CD4-positive, alpha-beta memory T cell (primary cell): ENCODE results near the gene GDF10. TPM values are rescaled to one million over a fixed set of nuclear protein-coding genes. Genes with fewer than 3 reads are reported as not detected.
A peak's percentile ranks its signal among the peaks of the same experiment; 100 is the strongest.

Source experiments
- CTCF ChIA-PET: fragments of 350-600 bp; sonication (Branson Sonifier 250); formaldehyde crosslinking; loops from one replicate; lab custom pipeline; 2021; ENCODE audit warnings: inconsistent platforms; ENCODE audit not compliant: partially characterized antibody; lab: Charles Lee
- POLR2A ChIA-PET: fragments of 350-600 bp; sonication (Branson Sonifier 250); formaldehyde crosslinking; loops from one replicate; lab custom pipeline; 2021; ENCODE audit not compliant: partially characterized antibody; lab: Charles Lee
- DNase-seq, 5 donors: peaks; one replicate each; pipeline versions ENCODE4 v3.0.0 to v3.0.0-alpha.2; 2020 to 2022; ENCODE audit warnings: mixed read lengths in 1 of 5
- H3K27ac ChIP-seq: one replicate; pipeline ENCODE4 v1.7.0; 2013; ENCODE audit warnings: low read depth, low read length
- H3K27me3 ChIP-seq: 2 replicates; pipeline ENCODE4 v1.7.0; 2013; ENCODE audit warnings: mild to moderate bottlenecking, low read length, moderate library complexity; ENCODE audit not compliant: insufficient read depth
- H3K36me3 ChIP-seq: 2 replicates; pipeline ENCODE4 v1.7.0; 2013; ENCODE audit warnings: mild to moderate bottlenecking, low read length, moderate library complexity; ENCODE audit not compliant: insufficient read depth
- H3K4me1 ChIP-seq: 2 replicates; pipeline ENCODE4 v1.7.0; 2013; ENCODE audit warnings: mild to moderate bottlenecking, low read length, moderate library complexity; ENCODE audit not compliant: insufficient read depth
- H3K4me3 ChIP-seq, 2 donors: one replicate each; pipeline ENCODE4 v1.7.0; 2013; ENCODE audit warnings: low read length in 2 of 2, mild to moderate bottlenecking in 1 of 2
- H3K9me3 ChIP-seq, 2 donors: one replicate each; pipeline ENCODE4 v1.7.0; 2013; ENCODE audit warnings: low read length in 2 of 2, control low read depth in 1 of 2; ENCODE audit not compliant: control insufficient read depth in 1 of 2
- H3K27ac Mint-ChIP-seq, 7 donors: one replicate each; pipeline ENCODE4 v1.8.0; 2020 to 2021; ENCODE audit warnings: mixed read lengths in 7 of 7, mild to moderate bottlenecking in 6 of 7, inconsistent platforms in 3 of 7, moderate library complexity in 3 of 7
- H3K27me3 Mint-ChIP-seq, 2 donors: one replicate each; pipeline ENCODE4 v1.8.0; 2020 to 2021; ENCODE audit warnings: mixed read lengths in 2 of 2
- H3K36me3 Mint-ChIP-seq, 2 donors: one replicate each; pipeline ENCODE4 v1.8.0; 2020 to 2021; ENCODE audit warnings: mixed read lengths in 2 of 2, inconsistent platforms in 1 of 2, mild to moderate bottlenecking in 1 of 2
- H3K4me1 Mint-ChIP-seq, 4 donors: one replicate each; pipeline ENCODE4 v1.8.0; 2020 to 2021; ENCODE audit warnings: mixed read lengths in 4 of 4, mild to moderate bottlenecking in 1 of 4
- H3K4me3 Mint-ChIP-seq, 8 donors: one replicate each; pipeline ENCODE4 v1.8.0; 2020 to 2021; ENCODE audit warnings: mixed read lengths in 8 of 8, mild to moderate bottlenecking in 7 of 8, moderate library complexity in 6 of 8, inconsistent platforms in 3 of 8
- H3K9me3 Mint-ChIP-seq, 8 donors: one replicate each; pipeline ENCODE4 v1.8.0; 2020 to 2021; ENCODE audit warnings: mixed read lengths in 8 of 8, mild to moderate bottlenecking in 5 of 8, inconsistent platforms in 3 of 8, moderate library complexity in 1 of 8
- intact Hi-C: fragments of 100-400 bp; cut with micrococcal nuclease; formaldehyde crosslinking; loops from one replicate; pipeline ENCODE4 v1.15.1; 2023
- polyA plus RNA-seq, 2 donors: library from polyadenylated mRNA; unstranded; fragments of 300-500 nt; fragmentation: Illumina TruSeq; gene quantifications; one replicate each; pipeline ENCODE4 v1.2.3, GENCODE V29; 2021
- total RNA-seq, 2 experiments: library from RNA; stranded (reverse); gene quantifications; one replicate each; pipeline ENCODE4 v1.2.3, GENCODE V29; 2021

The GDF10 gene
- total and polyA plus RNA-seq, 4 experiments from 2014 or later = 0.19 to 1.3 (median 0.78) TPM

- H3K4me3 ChIP-seq = no peak overlapping the region
- Mint-ChIP-seq H3K4me3 (no peak overlapping the region), H3K27ac (no peak overlapping the region), H3K4me1 (no peaks in the 10 kb centered on the region), H3K36me3 (no peaks in the 10 kb centered on the region), H3K9me3 (no peaks in the 10 kb centered on the region), H3K27me3 (peaks cover 2 to 3% of the 10 kb centered on the region in 2 donors)
- H3K27me3 ChIP-seq = no peaks in the 10 kb centered on the region
- ChIA-PET CTCF (interaction anchor here (2.1 kb wide), 1 partner anchor 284 kb away, joined by 7 read pairs; no protein-coding TSS in a partner anchor), POLR2A (no interaction called here)
- H3K9me3 ChIP-seq = no peaks in the 10 kb centered on the region
- DNase-seq = no peak
- no peaks in the 10 kb centered on the region for H3K4me1 ChIP-seq
- H3K36me3 ChIP-seq = no peaks in the 10 kb centered on the region
- intact Hi-C loops = no loop called here
- H3K27ac ChIP-seq = no peak overlapping the region
Measured at GRCh38 chr10:47331954-47332353, 32.0 kb downstream of the GDF10 start.

- POLR2A ChIA-PET = no interaction called here
- intact Hi-C loops = no loop called here
- no peaks in the 10 kb centered on the region for H3K4me1 Mint-ChIP-seq
Measured at GRCh38 chr10:47332371-47332770, 32.4 kb downstream of the GDF10 start.

GRCh38 chr10:47332946-47333345, 32.9 kb downstream of the GDF10 start:
- H3K4me3 Mint-ChIP-seq = no peak overlapping the region
- Histone ChIP-seq H3K9me3 (no peaks in the 10 kb centered on the region), H3K4me3 (no peak overlapping the region), H3K4me1 (no peaks in the 10 kb centered on the region), H3K36me3 (no peaks in the 10 kb centered on the region), H3K27me3 (no peaks in the 10 kb centered on the region), H3K27ac (no peak overlapping the region)
- no peak for DNase-seq
- H3K9me3 Mint-ChIP-seq = no peaks in the 10 kb centered on the region
- no peaks in the 10 kb centered on the region for H3K36me3 Mint-ChIP-seq
- ChIA-PET POLR2A (no interaction called here), CTCF (interaction anchor here (1.0 to 2.1 kb wide), 2 partner anchors 285 to 308 kb away, joined by 4 to 7 read pairs; no protein-coding TSS in a partner anchor)
- no peaks in the 10 kb centered on the region for H3K4me1 Mint-ChIP-seq
- H3K27me3 Mint-ChIP-seq = peaks cover 2 to 3% of the 10 kb centered on the region in 2 donors
- intact Hi-C loops = no loop called here
- H3K27ac Mint-ChIP-seq = no peak overlapping the region

More at GRCh38 chr10:47332371-47332770, 32.4 kb downstream of the GDF10 start:
- Histone ChIP-seq H3K9me3 (no peaks in the 10 kb centered on the region), H3K4me1 (no peaks in the 10 kb centered on the region), H3K27me3 (no peaks in the 10 kb centered on the region), H3K27ac (no peak overlapping the region), H3K36me3 (no peaks in the 10 kb centered on the region), H3K4me3 (no peak overlapping the region)
- no peak for DNase-seq
- no peaks in the 10 kb centered on the region for H3K36me3 Mint-ChIP-seq
- no peaks in the 10 kb centered on the region for H3K9me3 Mint-ChIP-seq
- CTCF ChIA-PET = interaction anchor here (1.0 to 2.1 kb wide), 2 partner anchors 285 to 308 kb away, joined by 4 to 7 read pairs; no protein-coding TSS in a partner anchor
- H3K27me3 Mint-ChIP-seq = peaks cover 2 to 3% of the 10 kb centered on the region in 2 donors
- H3K4me3 Mint-ChIP-seq = no peak overlapping the region
- no peak overlapping the region for H3K27ac Mint-ChIP-seq

GRCh38 chr10:47333532-47333931, 33.5 kb downstream of the GDF10 start:
- POLR2A ChIA-PET = no interaction called here
- Mint-ChIP-seq H3K36me3 (no peaks in the 10 kb centered on the region), H3K27me3 (peaks cover 5% of the 10 kb centered on the region in 2 donors), H3K9me3 (no peaks in the 10 kb centered on the region), H3K27ac (no peak overlapping the region), H3K4me1 (no peaks in the 10 kb centered on the region), H3K4me3 (no peak overlapping the region)
- intact Hi-C loops = no loop called here
- no peaks in the 10 kb centered on the region for H3K36me3 ChIP-seq
- H3K9me3 ChIP-seq = no peaks in the 10 kb centered on the region
- no peak overlapping the region for H3K27ac ChIP-seq
- no peak for DNase-seq
- H3K4me1 ChIP-seq = no peaks in the 10 kb centered on the region
- H3K27me3 ChIP-seq = no peaks in the 10 kb centered on the region
- CTCF ChIA-PET = interaction anchor here (1.0 to 2.1 kb wide), 2 partner anchors 286 to 309 kb away, joined by 4 to 7 read pairs; no protein-coding TSS in a partner anchor
- no peak overlapping the region for H3K4me3 ChIP-seq

DNA sequence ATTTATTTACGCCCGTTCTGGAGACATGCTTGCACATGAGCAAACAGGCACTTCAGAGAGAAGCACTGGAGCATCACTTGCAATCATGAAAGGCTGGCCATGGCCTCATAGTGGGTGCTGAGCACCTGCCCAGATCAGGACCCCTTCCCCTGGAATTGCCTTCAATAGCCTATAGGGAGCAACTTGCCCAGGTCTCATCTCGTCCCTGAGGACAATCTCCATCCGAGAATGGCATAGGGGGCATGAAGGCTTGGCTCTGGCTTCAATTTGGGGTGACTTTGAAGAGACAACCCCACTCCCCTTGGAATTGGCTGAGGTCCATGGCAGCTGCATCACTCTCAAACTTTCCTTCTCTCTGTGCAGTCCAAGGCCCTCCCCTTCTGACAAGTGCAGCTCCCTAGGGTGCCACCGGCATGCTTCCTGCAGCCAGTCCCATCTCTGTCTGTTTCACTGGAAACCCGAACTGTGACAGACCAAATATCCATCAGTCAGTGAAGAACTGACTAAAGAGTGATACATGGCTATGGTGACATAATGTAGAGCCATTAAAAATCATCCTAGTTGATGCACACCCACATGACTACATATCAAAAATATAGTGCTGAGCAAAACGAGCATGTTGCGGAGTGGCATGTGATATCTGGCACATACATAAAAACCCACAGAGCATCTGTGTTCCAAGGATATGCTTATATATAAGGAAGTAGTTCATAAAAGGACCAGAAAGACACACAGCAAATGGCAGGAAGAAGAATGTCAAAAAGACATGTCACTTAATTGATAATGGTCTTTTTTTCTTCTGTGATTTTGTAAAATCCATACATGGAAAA, 34.7 kb downstream of the GDF10 start:
- DNase-seq = no peak
- no peaks in the 10 kb centered on the region for H3K4me1 Mint-ChIP-seq
- CTCF ChIA-PET = interaction anchor here (1.4 kb wide), 1 partner anchor 287 kb away, joined by 4 read pairs; no protein-coding TSS in a partner anchor
- no peaks in the 10 kb centered on the region for H3K36me3 ChIP-seq
- no peaks in the 10 kb centered on the region for H3K4me1 ChIP-seq
- H3K27ac ChIP-seq = no peak overlapping the region
- peaks cover 5 to 7% of the 10 kb centered on the region in 2 donors for H3K27me3 Mint-ChIP-seq
- intact Hi-C loops = no loop called here
- POLR2A ChIA-PET = no interaction called here
- H3K4me3 ChIP-seq = no peak overlapping the region
- no peaks in the 10 kb centered on the region for H3K9me3 Mint-ChIP-seq
- H3K27me3 ChIP-seq = no peaks in the 10 kb centered on the region
- H3K4me3 Mint-ChIP-seq = no peak overlapping the region
- no peaks in the 10 kb centered on the region for H3K9me3 ChIP-seq
- no peak overlapping the region for H3K27ac Mint-ChIP-seq
- no peaks in the 10 kb centered on the region for H3K36me3 Mint-ChIP-seq

GRCh38 chr10:47335906-47336305, 35.9 kb downstream of the GDF10 start:
- H3K4me3 ChIP-seq = no peak overlapping the region
- no peak overlapping the region for H3K4me3 Mint-ChIP-seq
- intact Hi-C loops = no loop called here
- no peak overlapping the region for H3K27ac ChIP-seq
- H3K36me3 Mint-ChIP-seq = no peaks in the 10 kb centered on the region
- no peak for DNase-seq
- no peaks in the 10 kb centered on the region for H3K4me1 Mint-ChIP-seq
- H3K4me1 ChIP-seq = no peaks in the 10 kb centered on the region
- H3K9me3 Mint-ChIP-seq = no peaks in the 10 kb centered on the region
- H3K27me3 ChIP-seq = no peaks in the 10 kb centered on the region
- no peaks in the 10 kb centered on the region for H3K9me3 ChIP-seq
- H3K27me3 Mint-ChIP-seq = peaks cover 9 to 15% of the 10 kb centered on the region in 2 donors
- ChIA-PET CTCF (interaction anchor here (1.4 kb wide), 1 partner anchor 288 kb away, joined by 4 read pairs; no protein-coding TSS in a partner anchor), POLR2A (no interaction called here)
- no peaks in the 10 kb centered on the region for H3K36me3 ChIP-seq
- H3K27ac Mint-ChIP-seq = peak overlapping the region in 1 of 7 donors; percentile 65

DNA sequence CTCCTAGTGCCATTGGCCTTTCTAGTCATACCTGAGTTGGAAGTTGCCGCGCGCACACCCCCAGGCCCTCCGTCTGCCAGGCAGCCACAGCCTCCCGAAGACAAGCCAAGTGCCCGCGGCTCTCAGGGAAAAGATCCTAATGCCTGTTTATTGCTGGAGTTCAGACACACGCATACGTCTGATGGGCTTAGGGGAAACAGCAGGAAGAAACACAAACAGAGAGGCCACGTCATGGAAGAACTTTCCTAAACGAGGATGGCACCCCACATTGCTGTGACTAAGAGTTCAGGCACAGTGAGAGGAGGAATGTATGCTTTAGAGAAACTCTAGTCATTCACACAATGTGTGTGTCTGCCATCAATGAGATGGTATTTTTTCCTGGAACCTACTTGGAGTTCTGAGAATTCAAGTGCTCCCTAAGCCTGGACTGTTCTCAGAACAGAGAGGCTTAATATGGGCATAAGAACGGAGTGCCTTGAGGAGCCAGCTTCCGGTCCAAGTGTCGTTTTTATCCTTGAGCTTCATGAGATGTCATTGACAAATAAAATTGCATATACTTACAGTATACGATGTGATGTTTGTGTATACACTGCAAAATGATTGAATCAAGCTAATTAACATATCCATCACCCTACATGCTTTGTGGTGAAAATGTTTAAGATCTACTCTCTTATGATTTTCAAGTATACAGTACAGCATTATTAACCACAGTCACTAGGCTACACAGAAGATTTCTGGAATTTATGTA, 36.6 kb downstream of the GDF10 start:
- ChIA-PET CTCF (interaction anchor here (0.8 to 1.9 kb wide), 3 partner anchors 11 to 312 kb away, joined by 3 to 7 read pairs (median 4); no protein-coding TSS in a partner anchor), POLR2A (no interaction called here)
- H3K4me1 Mint-ChIP-seq = no peaks in the 10 kb centered on the region
- no peaks in the 10 kb centered on the region for H3K9me3 Mint-ChIP-seq
- intact Hi-C loops = no loop called here
- H3K4me3 ChIP-seq = no peak overlapping the region
- no peaks in the 10 kb centered on the region for H3K36me3 ChIP-seq
- H3K36me3 Mint-ChIP-seq = no peaks in the 10 kb centered on the region
- peaks cover 9 to 15% of the 10 kb centered on the region in 2 donors for H3K27me3 Mint-ChIP-seq
- no peaks in the 10 kb centered on the region for H3K4me1 ChIP-seq
- no peaks in the 10 kb centered on the region for H3K27me3 ChIP-seq
- no peak overlapping the region for H3K4me3 Mint-ChIP-seq
- peak overlapping the region in 1 of 7 donors; percentile 70 for H3K27ac Mint-ChIP-seq
- H3K27ac ChIP-seq = no peak overlapping the region
- DNase-seq = no peak
- H3K9me3 ChIP-seq = no peaks in the 10 kb centered on the region
